WTC11 (cell line): ENCODE data around the gene RCAN2. TPM values are rescaled to one million over a fixed set of nuclear protein-coding genes. Genes with fewer than 3 reads are reported as not detected.

ENCODE experiments used
- ATAC-seq: fragments of 200-7000 bp; cut with Tn5 transposase; 2 replicates; pipeline ENCODE4 v1.10.0; 2021; ENCODE audit warnings: mild to moderate bottlenecking, moderate library complexity
- CTCF ChIA-PET: fragments of 300-600 bp; sonication (Branson Sonifier 250); formaldehyde crosslinking; loops from one replicate; lab custom pipeline; 2021; ENCODE audit warnings: antibody characterized with exemption; lab: Charles Lee
- POLR2A ChIA-PET: fragments of 350-600 bp; sonication (Branson Sonifier 250); formaldehyde crosslinking; loops from one replicate; lab custom pipeline; 2021; ENCODE audit warnings: antibody characterized with exemption; lab: Charles Lee
- DNase-seq: peaks from one replicate; pipeline ENCODE4 v3.0.0; 2021; ENCODE audit warnings: low spot score
- H3K27ac Mint-ChIP-seq: 2 replicates; pipeline ENCODE4 v1.8.0; 2021; ENCODE audit warnings: mixed read lengths
- H3K27me3 Mint-ChIP-seq: 2 replicates; pipeline ENCODE4 v1.8.0; 2021; ENCODE audit warnings: low read depth, mild to moderate bottlenecking, moderate library complexity, mixed read lengths
- H3K36me3 Mint-ChIP-seq: 2 replicates; pipeline ENCODE4 v1.8.0; 2021; ENCODE audit warnings: mixed read lengths
- H3K4me1 Mint-ChIP-seq: 2 replicates; pipeline ENCODE4 v1.8.0; 2022; ENCODE audit warnings: mixed read lengths
- H3K4me3 Mint-ChIP-seq: 2 replicates; pipeline ENCODE4 v1.8.0; 2021; ENCODE audit warnings: mild to moderate bottlenecking, moderate library complexity, mixed read lengths
- H3K9me3 Mint-ChIP-seq: 2 replicates; pipeline ENCODE4 v1.8.0; 2021; ENCODE audit warnings: mixed read lengths
- ATF1 ChIP-seq: sonication (generic); formaldehyde crosslinking; IDR thresholded peaks from 2 replicates; pipeline ENCODE4 v1.8.1; 2023; ENCODE audit warnings: mild to moderate bottlenecking, moderate library complexity, missing genetic modification reagents
- ATF6 ChIP-seq: sonication (generic); formaldehyde crosslinking; IDR thresholded peaks from 2 replicates; pipeline ENCODE4 v1.8.1; 2023; ENCODE audit warnings: mild to moderate bottlenecking, missing genetic modification reagents
- CDX4 ChIP-seq: fragments of 250-450 bp; sonication (Bioruptor Pico); IDR thresholded peaks from 2 replicates; pipeline ENCODE4 v1.9.0; 2021; ENCODE audit warnings: moderate library complexity, mild to moderate bottlenecking, inconsistent platforms, borderline replicate concordance
- CREB1 ChIP-seq: sonication (generic); formaldehyde crosslinking; IDR thresholded peaks from 2 replicates; pipeline ENCODE4 v1.8.0; 2023; ENCODE audit warnings: mild to moderate bottlenecking, missing genetic modification reagents
- E2F1 ChIP-seq: sonication (generic); formaldehyde crosslinking; IDR thresholded peaks from 2 replicates; pipeline ENCODE4 v1.8.0; 2022; ENCODE audit warnings: mild to moderate bottlenecking, missing genetic modification reagents
- EMX1 ChIP-seq: fragments of 250-450 bp; sonication (Bioruptor Pico); IDR thresholded peaks from 2 replicates; pipeline ENCODE4 v1.8.0; 2021; ENCODE audit warnings: mild to moderate bottlenecking
- GRHL2 ChIP-seq: fragments of 250-450 bp; sonication (Bioruptor Pico); IDR thresholded peaks from 2 replicates; pipeline ENCODE4 v1.8.0; 2022; ENCODE audit warnings: mild to moderate bottlenecking, moderate library complexity; ENCODE audit not compliant: insufficient replicate concordance, severe bottlenecking
- IRF1 ChIP-seq: sonication (generic); formaldehyde crosslinking; IDR thresholded peaks from 2 replicates; pipeline ENCODE4 v1.8.0; 2023; ENCODE audit warnings: missing genetic modification reagents
- JUN ChIP-seq: sonication (generic); formaldehyde crosslinking; IDR thresholded peaks from 2 replicates; pipeline ENCODE4 v1.8.0; 2023; ENCODE audit warnings: mild to moderate bottlenecking, missing genetic modification reagents
- MAX ChIP-seq: sonication (generic); formaldehyde crosslinking; IDR thresholded peaks from 2 replicates; pipeline ENCODE4 v1.8.0; 2022; ENCODE audit warnings: mild to moderate bottlenecking, missing genetic modification reagents
- NFATC4 ChIP-seq: fragments of 250-450 bp; sonication (Bioruptor Pico); IDR thresholded peaks from 2 replicates; pipeline ENCODE4 v1.9.0; 2021; ENCODE audit warnings: mild to moderate bottlenecking
- RORB ChIP-seq: fragments of 250-450 bp; sonication (Bioruptor Pico); IDR thresholded peaks from 2 replicates; pipeline ENCODE4 v1.9.0; 2021; ENCODE audit warnings: mild to moderate bottlenecking
- TEAD4 ChIP-seq: sonication (generic); formaldehyde crosslinking; IDR thresholded peaks from 2 replicates; pipeline ENCODE4 v1.8.0; 2022; ENCODE audit warnings: mild to moderate bottlenecking, missing genetic modification reagents
- ZNF121 ChIP-seq: sonication (generic); formaldehyde crosslinking; IDR thresholded peaks from 2 replicates; pipeline ENCODE4 v1.8.0; 2023; ENCODE audit warnings: missing genetic modification reagents
- ZNF219 ChIP-seq: sonication (generic); formaldehyde crosslinking; IDR thresholded peaks from 2 replicates; pipeline ENCODE4 v1.8.0; 2023; ENCODE audit warnings: missing genetic modification reagents, mild to moderate bottlenecking, borderline replicate concordance
- ZNF396 ChIP-seq: fragments of 250-450 bp; sonication (Bioruptor Pico); IDR thresholded peaks from 2 replicates; pipeline ENCODE4 v1.8.0; 2021; ENCODE audit warnings: mild to moderate bottlenecking, moderate library complexity, borderline replicate concordance
- ZNF671 ChIP-seq: fragments of 250-450 bp; sonication (Bioruptor Pico); IDR thresholded peaks from 2 replicates; pipeline ENCODE4 v1.8.0; 2021; ENCODE audit warnings: mild to moderate bottlenecking
- total RNA-seq: library from RNA; stranded (reverse); gene quantifications from 3 replicates; pipeline ENCODE4 v1.2.3, GENCODE V29; 2021
- TF ChIP-seq, protein P1 (sequence below): sonication (generic); formaldehyde crosslinking; IDR thresholded peaks from 2 replicates; pipeline ENCODE4 v1.8.1; 2022; ENCODE audit warnings: mild to moderate bottlenecking, missing genetic modification reagents, moderate library complexity, borderline replicate concordance
- TF ChIP-seq, protein P2 (sequence below): sonication (generic); formaldehyde crosslinking; IDR thresholded peaks from 2 replicates; pipeline ENCODE4 v1.8.1; 2022; ENCODE audit warnings: low read depth, mild to moderate bottlenecking, moderate library complexity, missing genetic modification reagents, borderline replicate concordance

The RCAN2 gene
- total RNA-seq, 1 experiment from 2014 or later, result 3.9 TPM

DNA sequence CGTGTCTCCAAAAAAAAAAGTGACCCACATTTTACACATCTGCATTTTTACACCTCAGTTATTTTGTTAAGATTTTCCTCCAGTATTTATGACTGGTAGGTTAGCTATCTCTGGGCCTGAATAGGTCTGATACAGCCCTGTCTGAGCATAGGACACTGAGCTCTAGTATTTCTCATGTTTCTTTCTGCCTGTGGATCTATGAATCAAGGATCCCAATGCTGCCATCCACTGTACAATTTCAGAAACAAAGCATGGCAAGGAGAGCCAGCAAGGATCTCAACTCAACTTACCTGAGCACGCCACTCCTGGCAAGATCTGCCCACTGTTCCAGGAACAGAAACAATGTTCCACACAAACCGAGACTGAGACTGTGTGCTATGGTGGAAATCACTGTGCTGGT is 284.1 kb downstream of the RCAN2 start (continued):
- TF ChIP-seq, protein P1, sequence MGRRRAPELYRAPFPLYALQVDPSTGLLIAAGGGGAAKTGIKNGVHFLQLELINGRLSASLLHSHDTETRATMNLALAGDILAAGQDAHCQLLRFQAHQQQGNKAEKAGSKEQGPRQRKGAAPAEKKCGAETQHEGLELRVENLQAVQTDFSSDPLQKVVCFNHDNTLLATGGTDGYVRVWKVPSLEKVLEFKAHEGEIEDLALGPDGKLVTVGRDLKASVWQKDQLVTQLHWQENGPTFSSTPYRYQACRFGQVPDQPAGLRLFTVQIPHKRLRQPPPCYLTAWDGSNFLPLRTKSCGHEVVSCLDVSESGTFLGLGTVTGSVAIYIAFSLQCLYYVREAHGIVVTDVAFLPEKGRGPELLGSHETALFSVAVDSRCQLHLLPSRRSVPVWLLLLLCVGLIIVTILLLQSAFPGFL (CRISPR knock-in tag), result no peak
- TF ChIP-seq MAX (CRISPR knock-in tag), result no peak
- TF ChIP-seq TEAD4 (CRISPR knock-in tag), result no peak
- no peak for TF ChIP-seq ATF1 (CRISPR knock-in tag)
- no peak for TF ChIP-seq NFATC4 (CRISPR knock-in tag)
- no peak for TF ChIP-seq E2F1 (CRISPR knock-in tag)

DNA sequence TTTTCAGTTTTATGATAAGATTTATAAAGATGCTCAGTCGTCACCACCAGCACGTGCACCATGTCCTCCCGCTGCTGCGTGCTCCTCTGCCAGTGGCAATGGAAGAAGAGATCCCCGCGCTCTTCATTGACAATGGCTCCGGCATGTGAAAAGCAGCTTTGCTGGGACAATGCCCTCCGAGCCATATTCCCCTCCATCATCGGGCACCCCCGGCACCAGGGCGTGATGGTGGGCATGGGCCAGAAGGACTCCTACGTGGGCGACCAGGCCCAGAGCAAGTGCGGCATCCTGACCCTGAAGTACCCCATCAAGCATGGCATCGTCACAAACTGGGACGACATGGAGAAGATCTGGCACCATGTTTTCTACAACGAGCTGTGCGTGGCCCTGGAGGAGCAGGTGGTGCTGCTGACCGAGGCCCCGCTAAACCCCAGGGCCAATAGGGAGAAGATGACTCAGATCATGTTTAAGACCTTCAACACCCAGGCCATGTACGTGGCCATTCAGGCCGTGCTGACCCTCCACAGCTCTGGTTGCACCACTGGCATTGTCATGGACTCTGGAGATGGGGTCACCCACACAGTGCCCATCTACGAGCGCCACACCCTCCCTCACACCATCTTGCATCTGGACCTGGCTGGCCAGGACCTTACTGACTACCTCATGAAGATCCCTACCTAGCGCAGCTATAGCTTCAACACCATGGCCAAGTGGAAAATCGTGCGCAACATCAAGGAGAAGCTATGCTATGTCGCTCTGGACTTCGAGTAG is 286.2 kb downstream of the RCAN2 start:
- 0 out of 2 replicates have a peak, but pooled peaks cover 3% of the 10 kb centered on the region for H3K4me1 Mint-ChIP-seq
- no peaks in the 10 kb centered on the region for H3K36me3 Mint-ChIP-seq
- H3K9me3 Mint-ChIP-seq, result peaks cover 22% of the 10 kb centered on the region
- no peak overlapping the region for H3K4me3 Mint-ChIP-seq
- H3K27ac Mint-ChIP-seq, result no peak overlapping the region
- ChIA-PET POLR2A (interaction anchor here (0.6 kb wide), 1 partner anchor 10 kb away, joined by 4 read pairs; no protein-coding TSS in a partner anchor), CTCF (no interaction called here)
- ATAC-seq (no peak), DNase-seq (no peak)
- no peaks in the 10 kb centered on the region; the same call in 1 of the 2 replicates for H3K27me3 Mint-ChIP-seq
- TF ChIP-seq IRF1 (CRISPR knock-in tag), result no peak
- TF ChIP-seq, protein P2, sequence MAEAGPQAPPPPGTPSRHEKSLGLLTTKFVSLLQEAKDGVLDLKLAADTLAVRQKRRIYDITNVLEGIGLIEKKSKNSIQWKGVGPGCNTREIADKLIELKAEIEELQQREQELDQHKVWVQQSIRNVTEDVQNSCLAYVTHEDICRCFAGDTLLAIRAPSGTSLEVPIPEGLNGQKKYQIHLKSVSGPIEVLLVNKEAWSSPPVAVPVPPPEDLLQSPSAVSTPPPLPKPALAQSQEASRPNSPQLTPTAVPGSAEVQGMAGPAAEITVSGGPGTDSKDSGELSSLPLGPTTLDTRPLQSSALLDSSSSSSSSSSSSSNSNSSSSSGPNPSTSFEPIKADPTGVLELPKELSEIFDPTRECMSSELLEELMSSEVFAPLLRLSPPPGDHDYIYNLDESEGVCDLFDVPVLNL, result no peak
- TF ChIP-seq ZNF121, result no peak
- no peak for TF ChIP-seq GRHL2 (CRISPR knock-in tag)
- TF ChIP-seq EMX1 (CRISPR knock-in tag), result no peak
- no peak for TF ChIP-seq ZNF219 (CRISPR knock-in tag)
- no peak for TF ChIP-seq CDX4
- TF ChIP-seq RORB (CRISPR knock-in tag), result no peak
- no peak for TF ChIP-seq ATF6 (CRISPR knock-in tag)
- TF ChIP-seq CREB1 (CRISPR knock-in tag), result no peak
- TF ChIP-seq ZNF396 (CRISPR knock-in tag), result no peak
- no peak for TF ChIP-seq ATF1 (CRISPR knock-in tag)
- TF ChIP-seq JUN (CRISPR knock-in tag), result no peak
- no peak for TF ChIP-seq ZNF671 (CRISPR knock-in tag)
